ENCODE results near the gene TBX18. TPM values are rescaled to one million over a fixed set of nuclear protein-coding genes. Genes with fewer than 3 reads are reported as not detected.

TBX18 gene
- total RNA-seq, 1 experiment from 2014 or later = 14.4 TPM

DNA sequence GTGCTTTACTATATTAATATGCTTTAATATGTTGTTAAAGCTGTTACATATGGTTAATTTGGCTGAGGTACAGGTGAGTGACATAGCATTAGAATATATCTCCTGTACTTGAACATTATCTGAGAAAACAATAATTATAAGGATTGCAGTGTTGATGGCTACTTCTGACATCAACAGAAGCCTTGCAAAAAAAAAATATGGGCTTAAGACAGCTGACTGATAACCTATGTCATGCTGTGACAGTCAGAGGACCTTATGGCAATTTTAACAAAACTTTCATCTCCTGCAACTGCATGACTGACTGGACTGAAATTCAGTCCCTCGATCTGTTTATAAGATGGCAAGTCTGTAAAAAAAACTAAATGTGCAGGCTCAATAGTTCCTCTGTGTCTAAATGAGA is 27.5 kb upstream of the TBX18 start:
- H4K20me1 ChIP-seq (ENCODE audit: insufficient read depth) = no peaks in the 10 kb centered on the region
- no TSS peak for BruUV-seq (replicated peaks)
- H3K79me2 ChIP-seq (ENCODE audit: insufficient read depth, low read length) = no peaks in the 10 kb centered on the region
- no peaks in the 10 kb centered on the region for H3K9me2 ChIP-seq (ENCODE audit: insufficient read depth)
- DNase-seq (ENCODE audit: low read depth, low spot score) (no peak), ATAC-seq (no peak)
- no peak overlapping the region for H2AFZ ChIP-seq (ENCODE audit: low read depth, low read length, poor library complexity, severe bottlenecking)
- intact Hi-C loops (cut with micrococcal nuclease) = no loop called here
- ChIA-PET RAD21 (ENCODE audit: low non-redundant PET in 1 of 2, low total read pairs in 2 of 2, uncharacterized antibody in 2 of 2, unreplicated experiment in 2 of 2) (no interaction called here), CTCF (no interaction called here), POLR2A (no interaction called here)
- no peaks in the 10 kb centered on the region for H3K36me3 ChIP-seq (ENCODE audit: control insufficient read depth in 1 of 2, insufficient read depth in 2 of 2, low read length in 2 of 2)
- TF ChIP-seq SRF (IDR thresholded peaks at IDR 0.05; ENCODE audit: low read depth) = no peak
- no peak for TF ChIP-seq ZNF274 (IDR thresholded peaks at IDR 0.05; ENCODE audit: low read depth, low read length)
- TF ChIP-seq TCF7L2 (IDR thresholded peaks at IDR 0.05; ENCODE audit: borderline replicate concordance, extremely low read depth, insufficient read depth, insufficient read length) = no peak
- no peak for TF ChIP-seq JUND (IDR thresholded peaks at IDR 0.05)
- no peak for TF ChIP-seq POLR2AphosphoS5 (IDR thresholded peaks at IDR 0.05; ENCODE audit: low read depth, low read length)
- TF ChIP-seq POLR2A (IDR thresholded peaks at IDR 0.05; ENCODE audit: borderline replicate concordance, extremely low read depth, insufficient read depth, insufficient read length) = no peak
- no peak overlapping the region for H3K27ac ChIP-seq (ENCODE audit: low read depth, low read length)
- no peak overlapping the region for H3K4me3 ChIP-seq (replicated peaks in 1 of 2; ENCODE audit: low read depth in 1 of 2, low read length in 2 of 2)
- no peak overlapping the region for H3K9ac ChIP-seq (ENCODE audit: low read length)
- peaks cover 0 to 5% of the 10 kb centered on the region in 2 experiments; a peak in 1 of 4 replicates for H3K4me1 ChIP-seq (ENCODE audit: control insufficient read depth in 1 of 2, insufficient read depth in 2 of 2, low read length in 2 of 2)
- H3K9me3 ChIP-seq (ENCODE audit: control insufficient read depth in 1 of 2, insufficient read depth in 1 of 2, low read depth in 1 of 2, low read length in 2 of 2) = no peaks in the 10 kb centered on the region
- no peaks in the 10 kb centered on the region; the same call in 1 of the 2 replicates for H3K27me3 ChIP-seq (ENCODE audit: insufficient read depth, low read length)
- no peak overlapping the region for H3K4me2 ChIP-seq (ENCODE audit: low read length)

- ATAC-seq (no peak), DNase-seq (ENCODE audit: low read depth, low spot score) (no peak)
- Histone ChIP-seq H3K27ac (ENCODE audit: low read depth, low read length) (no peak overlapping the region), H3K4me2 (ENCODE audit: low read length) (0 out of 2 replicates have a peak overlapping the region, but pooled peaks have one; percentile 17), H3K27me3 (ENCODE audit: insufficient read depth, low read length) (peaks cover under 1% of the 10 kb centered on the region; the same call in 1 of the 2 replicates), H3K9me2 (ENCODE audit: insufficient read depth) (no peaks in the 10 kb centered on the region), H3K79me2 (ENCODE audit: insufficient read depth, low read length) (no peaks in the 10 kb centered on the region), H3K9me3 (ENCODE audit: control insufficient read depth in 1 of 2, insufficient read depth in 1 of 2, low read depth in 1 of 2, low read length in 2 of 2) (no peaks in the 10 kb centered on the region), H3K36me3 (ENCODE audit: control insufficient read depth in 1 of 2, insufficient read depth in 2 of 2, low read length in 2 of 2) (no peaks in the 10 kb centered on the region), H4K20me1 (ENCODE audit: insufficient read depth) (no peaks in the 10 kb centered on the region), H2AFZ (ENCODE audit: low read depth, low read length, poor library complexity, severe bottlenecking) (peak overlapping the region; percentile 60), H3K4me3 (replicated peaks in 1 of 2; ENCODE audit: low read depth in 1 of 2, low read length in 2 of 2) (no peak overlapping the region), H3K9ac (ENCODE audit: low read length) (no peak overlapping the region), H3K4me1 (ENCODE audit: control insufficient read depth in 1 of 2, insufficient read depth in 2 of 2, low read length in 2 of 2) (peaks cover 0 to 5% of the 10 kb centered on the region in 2 experiments; a peak in 1 of 4 replicates)
- RAD21 ChIA-PET (ENCODE audit: low non-redundant PET in 1 of 2, low total read pairs in 2 of 2, uncharacterized antibody in 2 of 2, unreplicated experiment in 2 of 2) = no interaction called here
- intact Hi-C loops (cut with micrococcal nuclease) = no loop called here
- TF ChIP-seq FOSL1 (IDR thresholded peaks at IDR 0.05; ENCODE audit: low read depth) = 0 out of 2 replicates have a peak, but pooled peaks have one; percentile 10
- no peak for TF ChIP-seq SIN3A (IDR thresholded peaks at IDR 0.05; ENCODE audit: low read depth)
- no peak for TF ChIP-seq ELF1 (IDR thresholded peaks at IDR 0.05; ENCODE audit: borderline replicate concordance, low read depth)
- no peak for TF ChIP-seq TCF7L2 (IDR thresholded peaks at IDR 0.05; ENCODE audit: borderline replicate concordance, extremely low read depth, insufficient read depth, insufficient read length)
- no peak for TF ChIP-seq CBX3 (IDR thresholded peaks at IDR 0.05; ENCODE audit: low read depth)
- no peak for TF ChIP-seq ZFX (IDR thresholded peaks at IDR 0.05)
- TF ChIP-seq CTCF (IDR thresholded peaks at IDR 0.05 in 2 of 3, conservative IDR thresholded peaks at IDR 0.05 in 1 of 3; ENCODE audit: borderline replicate concordance in 1 of 3, insufficient read depth in 1 of 3, low read depth in 2 of 3, low read length in 2 of 3) = no peak
- TF ChIP-seq POLR2A (IDR thresholded peaks at IDR 0.05; ENCODE audit: borderline replicate concordance, extremely low read depth, insufficient read depth, insufficient read length) = no peak
- TF ChIP-seq CEBPB (IDR thresholded peaks at IDR 0.05; ENCODE audit: low read depth) = no peak
- CTCF ChIA-PET = no interaction called here
- POLR2A ChIA-PET = no interaction called here
- no TSS peak for BruUV-seq (replicated peaks)
Measured at GRCh38 chr6:84791233-84791632, 26.8 kb upstream of the TBX18 start.

Data from HCT116 (cell line).